Measurements from ENCODE around the gene MAMDC2.

MAMDC2 gene

GRCh38 chr9:70133253-70134208 is 89.9 kb downstream of the MAMDC2 start:
- H3K4me3 ChIP-seq (ENCODE audit: low read length in 2 of 2) = no peak overlapping the region
- H3K4me1 ChIP-seq (ENCODE audit: control insufficient read depth, insufficient read depth, low read length) = peaks cover 14% of the 10 kb centered on the region
- H3K27ac ChIP-seq (ENCODE audit: low read length) = peak overlapping the region; percentile 42
- H3K9me3 ChIP-seq (ENCODE audit: control insufficient read depth in 2 of 2, low read length in 2 of 2) = no peaks in the 10 kb centered on the region
- no peaks in the 10 kb centered on the region for H3K27me3 ChIP-seq (ENCODE audit: control insufficient read depth in 1 of 2, insufficient read depth in 2 of 2, low read length in 2 of 2)
- H3K36me3 ChIP-seq (ENCODE audit: control insufficient read depth in 2 of 2, insufficient read depth in 2 of 2, low read length in 2 of 2) = peaks cover 26 to 42% of the 10 kb centered on the region in 2 donors
- no peak overlapping the region for H3K9ac ChIP-seq (ENCODE audit: low read length in 2 of 2)

- H3K36me3 ChIP-seq (ENCODE audit: control insufficient read depth in 2 of 2, insufficient read depth in 2 of 2, low read length in 2 of 2) = peaks cover 26 to 42% of the 10 kb centered on the region in 2 donors
- H3K9me3 ChIP-seq (ENCODE audit: control insufficient read depth in 2 of 2, low read length in 2 of 2) = no peaks in the 10 kb centered on the region
- H3K27me3 ChIP-seq (ENCODE audit: control insufficient read depth in 1 of 2, insufficient read depth in 2 of 2, low read length in 2 of 2) = no peaks in the 10 kb centered on the region
- H3K27ac ChIP-seq (ENCODE audit: low read length) = peak overlapping the region; percentile 42
- H3K4me3 ChIP-seq (ENCODE audit: low read length in 2 of 2) = no peak overlapping the region
- peaks cover 14% of the 10 kb centered on the region for H3K4me1 ChIP-seq (ENCODE audit: control insufficient read depth, insufficient read depth, low read length)
- no peak overlapping the region for H3K9ac ChIP-seq (ENCODE audit: low read length in 2 of 2)
These were observed 90.7 kb downstream of the MAMDC2 start for GRCh38 chr9:70134360-70134759.

GRCh38 chr9:70135176-70135575 is 91.5 kb downstream of the MAMDC2 start:
- no peaks in the 10 kb centered on the region for H3K9me3 ChIP-seq (ENCODE audit: control insufficient read depth in 2 of 2, low read length in 2 of 2)
- H3K4me3 ChIP-seq (ENCODE audit: low read length in 2 of 2) = no peak overlapping the region
- peaks cover 25 to 44% of the 10 kb centered on the region in 2 donors for H3K36me3 ChIP-seq (ENCODE audit: control insufficient read depth in 2 of 2, insufficient read depth in 2 of 2, low read length in 2 of 2)
- no peak overlapping the region for H3K27ac ChIP-seq (ENCODE audit: low read length)
- no peaks in the 10 kb centered on the region for H3K27me3 ChIP-seq (ENCODE audit: control insufficient read depth in 1 of 2, insufficient read depth in 2 of 2, low read length in 2 of 2)
- no peak overlapping the region for H3K9ac ChIP-seq (ENCODE audit: low read length in 2 of 2)
- H3K4me1 ChIP-seq (ENCODE audit: control insufficient read depth, insufficient read depth, low read length) = peaks cover 13% of the 10 kb centered on the region

GRCh38 chr9:70136632-70137031 is 93.0 kb downstream of the MAMDC2 start:
- Histone ChIP-seq H3K27ac (ENCODE audit: low read length) (no peak overlapping the region), H3K4me1 (ENCODE audit: control insufficient read depth, insufficient read depth, low read length) (peaks cover 9% of the 10 kb centered on the region)

GRCh38 chr9:70137577-70137976 is 93.9 kb downstream of the MAMDC2 start:
- no peak overlapping the region for H3K9ac ChIP-seq (ENCODE audit: low read length in 2 of 2)
- no peaks in the 10 kb centered on the region for H3K27me3 ChIP-seq (ENCODE audit: control insufficient read depth in 1 of 2, insufficient read depth in 2 of 2, low read length in 2 of 2)
- H3K36me3 ChIP-seq (ENCODE audit: control insufficient read depth in 2 of 2, insufficient read depth in 2 of 2, low read length in 2 of 2) = peaks cover 26 to 49% of the 10 kb centered on the region in 2 donors
- no peak overlapping the region for H3K27ac ChIP-seq (ENCODE audit: low read length)
- no peak overlapping the region for H3K4me3 ChIP-seq (ENCODE audit: low read length in 2 of 2)
- peaks cover 9% of the 10 kb centered on the region for H3K4me1 ChIP-seq (ENCODE audit: control insufficient read depth, insufficient read depth, low read length)
- H3K9me3 ChIP-seq (ENCODE audit: control insufficient read depth in 2 of 2, low read length in 2 of 2) = no peaks in the 10 kb centered on the region

More at GRCh38 chr9:70136632-70137031, 93.0 kb downstream of the MAMDC2 start:
- Histone ChIP-seq H3K36me3 (ENCODE audit: control insufficient read depth in 2 of 2, insufficient read depth in 2 of 2, low read length in 2 of 2) (peaks cover 22 to 49% of the 10 kb centered on the region in 2 donors), H3K9me3 (ENCODE audit: control insufficient read depth in 2 of 2, low read length in 2 of 2) (no peaks in the 10 kb centered on the region), H3K9ac (ENCODE audit: low read length in 2 of 2) (no peak overlapping the region), H3K27me3 (ENCODE audit: control insufficient read depth in 1 of 2, insufficient read depth in 2 of 2, low read length in 2 of 2) (no peaks in the 10 kb centered on the region), H3K4me3 (ENCODE audit: low read length in 2 of 2) (no peak overlapping the region)

GRCh38 chr9:70142101-70142500 is 98.5 kb downstream of the MAMDC2 start:
- no peaks in the 10 kb centered on the region for H3K4me1 ChIP-seq (ENCODE audit: control insufficient read depth, insufficient read depth, low read length)
- no peaks in the 10 kb centered on the region for H3K27me3 ChIP-seq (ENCODE audit: control insufficient read depth in 1 of 2, insufficient read depth in 2 of 2, low read length in 2 of 2)
- H3K9me3 ChIP-seq (ENCODE audit: control insufficient read depth in 2 of 2, low read length in 2 of 2) = no peaks in the 10 kb centered on the region
- no peak overlapping the region for H3K27ac ChIP-seq (ENCODE audit: low read length)
- no peak overlapping the region for H3K4me3 ChIP-seq (ENCODE audit: low read length in 2 of 2)
- peaks cover 36 to 48% of the 10 kb centered on the region in 2 donors for H3K36me3 ChIP-seq (ENCODE audit: control insufficient read depth in 2 of 2, insufficient read depth in 2 of 2, low read length in 2 of 2)
- H3K9ac ChIP-seq (ENCODE audit: low read length in 2 of 2) = no peak overlapping the region

GRCh38 chr9:70143394-70144130 is 99.9 kb downstream of the MAMDC2 start:
- Histone ChIP-seq H3K4me1 (ENCODE audit: control insufficient read depth, insufficient read depth, low read length) (no peaks in the 10 kb centered on the region), H3K9ac (ENCODE audit: low read length in 2 of 2) (no peak overlapping the region), H3K9me3 (ENCODE audit: control insufficient read depth in 2 of 2, low read length in 2 of 2) (no peaks in the 10 kb centered on the region), H3K4me3 (ENCODE audit: low read length in 2 of 2) (no peak overlapping the region), H3K27ac (ENCODE audit: low read length) (peak overlapping the region; percentile 18), H3K36me3 (ENCODE audit: control insufficient read depth in 2 of 2, insufficient read depth in 2 of 2, low read length in 2 of 2) (peaks cover 47 to 57% of the 10 kb centered on the region in 2 donors), H3K27me3 (ENCODE audit: control insufficient read depth in 1 of 2, insufficient read depth in 2 of 2, low read length in 2 of 2) (no peaks in the 10 kb centered on the region)

- H3K27me3 ChIP-seq (ENCODE audit: control insufficient read depth in 1 of 2, insufficient read depth in 2 of 2, low read length in 2 of 2) = no peaks in the 10 kb centered on the region
- H3K4me1 ChIP-seq (ENCODE audit: control insufficient read depth, insufficient read depth, low read length) = no peaks in the 10 kb centered on the region
- no peak overlapping the region for H3K9ac ChIP-seq (ENCODE audit: low read length in 2 of 2)
- H3K27ac ChIP-seq (ENCODE audit: low read length) = peak overlapping the region; percentile 18
- H3K9me3 ChIP-seq (ENCODE audit: control insufficient read depth in 2 of 2, low read length in 2 of 2) = no peaks in the 10 kb centered on the region
- peaks cover 47 to 57% of the 10 kb centered on the region in 2 donors for H3K36me3 ChIP-seq (ENCODE audit: control insufficient read depth in 2 of 2, insufficient read depth in 2 of 2, low read length in 2 of 2)
- H3K4me3 ChIP-seq (ENCODE audit: low read length in 2 of 2) = no peak overlapping the region
These were observed 100.5 kb downstream of the MAMDC2 start for GRCh38 chr9:70144131-70144503.

- peaks cover 45 to 48% of the 10 kb centered on the region in 2 donors for H3K36me3 ChIP-seq (ENCODE audit: control insufficient read depth in 2 of 2, insufficient read depth in 2 of 2, low read length in 2 of 2)
- no peaks in the 10 kb centered on the region for H3K9me3 ChIP-seq (ENCODE audit: control insufficient read depth in 2 of 2, low read length in 2 of 2)
- H3K4me3 ChIP-seq (ENCODE audit: low read length in 2 of 2) = no peak overlapping the region
- H3K9ac ChIP-seq (ENCODE audit: low read length in 2 of 2) = no peak overlapping the region
- no peaks in the 10 kb centered on the region for H3K27me3 ChIP-seq (ENCODE audit: control insufficient read depth in 1 of 2, insufficient read depth in 2 of 2, low read length in 2 of 2)
- H3K27ac ChIP-seq (ENCODE audit: low read length) = no peak overlapping the region
- peaks cover 12% of the 10 kb centered on the region for H3K4me1 ChIP-seq (ENCODE audit: control insufficient read depth, insufficient read depth, low read length)
These were observed 102.3 kb downstream of the MAMDC2 start for GRCh38 chr9:70145981-70146380.

GRCh38 chr9:70147196-70147595 is 103.5 kb downstream of the MAMDC2 start:
- peaks cover 40 to 41% of the 10 kb centered on the region in 2 donors for H3K36me3 ChIP-seq (ENCODE audit: control insufficient read depth in 2 of 2, insufficient read depth in 2 of 2, low read length in 2 of 2)
- no peak overlapping the region for H3K27ac ChIP-seq (ENCODE audit: low read length)
- H3K4me1 ChIP-seq (ENCODE audit: control insufficient read depth, insufficient read depth, low read length) = peaks cover 23% of the 10 kb centered on the region
- no peak overlapping the region for H3K9ac ChIP-seq (ENCODE audit: low read length in 2 of 2)
- H3K27me3 ChIP-seq (ENCODE audit: control insufficient read depth in 1 of 2, insufficient read depth in 2 of 2, low read length in 2 of 2) = no peaks in the 10 kb centered on the region
- H3K4me3 ChIP-seq (ENCODE audit: low read length in 2 of 2) = no peak overlapping the region
- no peaks in the 10 kb centered on the region for H3K9me3 ChIP-seq (ENCODE audit: control insufficient read depth in 2 of 2, low read length in 2 of 2)
